Thyroid gland (tissue), 4 donors: ENCODE measurements around the gene FAM20A.

Experiments used
- CTCF ChIP-seq, 6 experiments: fragments of 200-600 bp in 3 of 6; fragments of 450-650 bp in 3 of 6; sonication (generic) in 3 of 6; IDR thresholded peaks; one replicate each; pipeline ENCODE4 v1.5.1; 2016 to 2019; ENCODE audit warnings: antibody characterized with exemption in 6 of 6, mild to moderate bottlenecking in 2 of 6, inconsistent platforms in 1 of 6, moderate library complexity in 1 of 6
- POLR2A ChIP-seq, 2 donors: fragments of 450-650 bp; IDR thresholded peaks; one replicate each; pipeline ENCODE4 v1.6.1; 2017; ENCODE audit warnings: antibody characterized with exemption in 2 of 2, mild to moderate bottlenecking in 2 of 2, moderate library complexity in 1 of 2

- TF ChIP-seq CTCF (IDR thresholded peaks at IDR 0.05) (no peak), POLR2A (IDR thresholded peaks at IDR 0.05) (no peak)
Measured at GRCh38 chr17:68567581-68567980, 33.6 kb downstream of the FAM20A start.
